ENCODE measurements around the gene PRKCG.
"Not testable (repeated sequence)": the region's sequence is repeated elsewhere in the genome, so short reads cannot be mapped to it uniquely, and the experiment has no call there.

PRKCG gene

DNA sequence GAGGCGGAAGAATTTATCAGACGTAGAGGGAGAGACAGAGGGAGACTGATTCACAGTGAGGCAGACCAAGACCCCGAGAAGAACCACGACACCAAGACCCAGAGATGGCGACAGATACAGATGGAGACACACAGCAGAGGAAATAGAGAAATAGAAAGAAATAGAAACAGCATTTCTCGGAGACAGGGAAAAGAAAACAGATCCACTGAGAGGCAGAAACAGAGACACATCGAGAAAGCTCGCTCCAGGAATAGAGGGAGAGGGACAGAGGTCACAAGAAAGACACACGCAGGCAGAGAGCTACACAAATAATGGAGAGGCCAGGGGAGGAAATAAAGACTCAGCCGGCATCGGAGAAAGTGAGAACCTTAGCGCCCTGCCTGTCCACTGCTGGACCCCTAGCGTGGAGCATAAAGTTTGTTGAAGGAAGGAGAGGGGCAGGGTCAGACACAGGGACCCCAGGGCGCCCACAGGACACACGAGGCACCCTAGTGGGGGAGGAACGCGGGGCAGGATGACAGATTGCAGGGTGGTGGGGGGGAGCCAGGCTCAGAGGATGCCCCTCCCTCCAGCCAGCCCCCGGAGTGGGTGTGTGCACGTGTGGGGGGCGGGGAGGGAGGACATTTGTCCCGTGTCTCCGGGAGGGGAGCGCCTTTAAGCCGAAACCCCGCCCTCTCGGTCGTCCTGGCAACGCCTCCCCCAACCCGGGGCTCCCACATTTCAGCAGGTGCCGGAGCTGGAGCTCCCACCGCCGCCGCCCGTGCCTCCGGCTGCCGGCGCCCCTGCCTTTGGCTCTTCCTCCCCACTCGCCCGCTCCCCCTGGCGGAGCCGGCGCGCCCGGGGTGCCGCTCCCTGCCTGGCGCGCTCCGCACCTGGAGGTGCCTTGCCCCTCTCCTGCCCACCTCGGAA lies at the start of gene PRKCG:
TSS of gene PRKCG (plus strand) at position 716 of the 909 bp plus-strand sequence. CDS start 298 bp downstream, outside the sequence.
- no peak for TF ChIP-seq CTCF (conservative IDR thresholded peaks at IDR 0.05; ENCODE audit: control insufficient read depth, insufficient read depth, low read depth, low read length)
- DNase-seq (ENCODE audit: low read depth) = no peak
- H3K4me3 ChIP-seq (ENCODE audit: control insufficient read depth, low read depth, low read length) = peak within 1 kb of the TSS; percentile 3

DNA sequence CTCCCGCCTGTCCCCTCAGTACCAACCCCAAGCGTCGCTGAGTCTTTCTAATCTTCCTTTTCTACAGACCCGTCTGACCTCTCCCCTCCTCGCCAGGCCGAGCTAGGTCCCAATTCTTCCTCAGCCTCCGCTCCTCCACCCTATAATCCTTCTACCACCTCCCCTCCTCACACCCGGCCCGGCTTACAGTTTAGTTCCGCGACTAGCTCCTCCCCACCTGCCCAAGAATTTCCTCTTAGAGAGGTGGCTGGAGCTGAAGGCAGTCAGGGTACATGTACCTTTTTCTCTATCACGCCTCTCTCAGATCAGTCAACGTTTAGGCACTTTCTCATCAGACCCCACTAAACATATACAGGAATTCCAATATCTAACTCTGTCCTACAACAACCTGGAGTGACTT lies 49.1 kb upstream of the PRKCG start:
- DNase-seq (ENCODE audit: low read depth); H3K4me3 ChIP-seq (ENCODE audit: control insufficient read depth, low read depth, low read length): not testable (repeated sequence)

GRCh38 chr19:53838446-53838845 lies 43.6 kb upstream of the PRKCG start:
- not testable (repeated sequence) for H3K4me3 ChIP-seq (ENCODE audit: control insufficient read depth, low read depth, low read length); DNase-seq (ENCODE audit: low read depth)

- DNase-seq (ENCODE audit: low read depth); H3K4me3 ChIP-seq (ENCODE audit: control insufficient read depth, low read depth, low read length): not testable (repeated sequence)
These were observed 41.8 kb upstream of the PRKCG start for GRCh38 chr19:53840241-53840640.

DNA sequence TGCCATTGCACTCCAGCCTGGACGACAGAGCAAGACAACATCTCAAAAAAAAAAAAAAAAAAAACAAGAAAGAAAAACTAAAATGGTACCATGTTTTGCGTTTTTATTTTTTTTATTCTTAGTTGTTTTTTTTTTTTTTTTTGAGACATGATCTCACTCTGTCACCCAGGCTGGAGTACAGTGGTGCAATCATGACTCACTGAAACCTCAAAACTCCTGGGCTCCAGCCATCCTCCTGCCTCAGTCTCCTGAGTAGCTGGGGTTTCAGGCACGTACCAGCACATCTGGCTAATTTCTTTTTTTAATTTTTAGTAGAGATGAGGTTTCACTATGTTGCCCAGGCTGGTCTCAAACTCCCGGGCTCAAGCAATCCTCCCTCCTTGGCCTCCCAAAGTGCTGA lies 41.1 kb upstream of the PRKCG start:
- peak; percentile 95 for DNase-seq (ENCODE audit: low read depth)
- H3K4me3 ChIP-seq (ENCODE audit: control insufficient read depth, low read depth, low read length) = not testable (repeated sequence)

DNA sequence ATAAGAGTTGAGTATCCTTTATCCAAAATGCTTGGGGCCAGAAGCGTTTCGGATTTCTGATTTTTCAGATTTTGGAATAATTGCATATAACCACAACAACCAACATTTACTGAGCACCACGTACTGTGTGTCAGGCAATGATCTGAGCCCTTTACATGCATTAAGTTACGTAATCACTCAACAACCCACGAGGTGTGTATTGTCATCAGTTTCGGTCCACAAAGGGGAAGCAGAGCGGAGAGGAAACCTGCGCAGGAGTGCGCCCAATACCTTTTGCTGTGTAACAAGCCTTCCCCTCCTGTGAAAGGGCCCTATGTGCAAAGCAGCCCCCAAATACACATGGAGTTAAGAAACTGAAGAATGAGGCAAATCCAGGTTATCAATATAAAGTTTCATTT lies 37.1 kb upstream of the PRKCG start:
- no peak for DNase-seq (ENCODE audit: low read depth)
- TF ChIP-seq CTCF (conservative IDR thresholded peaks at IDR 0.05; ENCODE audit: control insufficient read depth, insufficient read depth, low read depth, low read length) = no peak
- no peak overlapping the region for H3K4me3 ChIP-seq (ENCODE audit: control insufficient read depth, low read depth, low read length)

DNA sequence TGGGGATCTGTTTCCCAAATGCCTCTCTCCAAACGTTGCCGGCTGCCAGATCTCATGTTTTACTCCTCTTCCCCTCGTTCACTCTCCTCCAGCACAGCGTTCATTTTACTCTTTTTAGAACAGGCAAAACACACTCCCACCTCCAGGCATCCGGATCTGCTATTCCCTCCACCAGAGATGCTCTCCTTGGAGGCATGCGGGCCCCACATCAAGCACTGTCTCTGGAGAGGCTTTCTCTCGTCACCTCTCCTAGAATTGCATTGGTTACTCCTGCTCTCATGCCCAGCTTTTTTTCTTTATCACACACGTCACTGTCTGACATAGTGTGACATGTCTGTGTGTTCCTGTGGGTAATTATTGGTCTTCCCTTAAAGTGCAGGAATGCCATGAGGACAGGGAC lies 34.4 kb upstream of the PRKCG start:
- TF ChIP-seq CTCF (conservative IDR thresholded peaks at IDR 0.05; ENCODE audit: control insufficient read depth, insufficient read depth, low read depth, low read length) = no peak
- H3K4me3 ChIP-seq (ENCODE audit: control insufficient read depth, low read depth, low read length) = no peak overlapping the region
- DNase-seq (ENCODE audit: low read depth) = no peak

DNA sequence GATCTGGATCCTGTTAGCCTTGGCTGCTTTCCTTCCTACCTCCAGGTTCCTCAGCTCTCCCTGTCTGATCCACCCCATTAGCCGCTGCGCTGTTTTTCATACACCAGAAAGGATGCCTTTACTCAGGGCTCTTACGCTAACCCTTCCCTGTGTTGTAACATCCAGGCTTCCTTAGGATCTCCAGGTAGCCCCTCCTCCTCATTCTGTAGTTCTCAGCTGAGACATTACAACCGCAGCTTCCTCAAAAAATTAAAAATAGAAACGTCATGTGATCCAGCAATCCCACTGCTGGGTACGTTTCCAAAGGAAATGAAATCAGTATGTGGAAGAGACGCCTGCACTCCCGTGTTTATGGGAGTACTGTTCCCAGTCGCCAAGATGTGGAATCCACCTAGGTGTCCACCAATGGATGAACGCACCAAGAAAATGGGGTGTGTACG lies 32.7 kb upstream of the PRKCG start:
- peak overlapping the region; percentile 30 for H3K4me3 ChIP-seq (ENCODE audit: control insufficient read depth, low read depth, low read length)
- TF ChIP-seq CTCF (conservative IDR thresholded peaks at IDR 0.05; ENCODE audit: control insufficient read depth, insufficient read depth, low read depth, low read length) = no peak
- DNase-seq (ENCODE audit: low read depth) = peak; percentile 94

GRCh38 chr19:53853707-53854106 lies 28.3 kb upstream of the PRKCG start:
- no peak for TF ChIP-seq CTCF (conservative IDR thresholded peaks at IDR 0.05; ENCODE audit: control insufficient read depth, insufficient read depth, low read depth, low read length)
- H3K4me3 ChIP-seq (ENCODE audit: control insufficient read depth, low read depth, low read length) = no peak overlapping the region
- DNase-seq (ENCODE audit: low read depth) = no peak
